ENCODE measurements around the gene MORN5. TPM values are rescaled to one million over a fixed set of nuclear protein-coding genes. Genes with fewer than 3 reads are reported as not detected.

The MORN5 gene
- total and polyA plus RNA-seq, 10 donors: 1.4 TPM; not detected in 9

DNA sequence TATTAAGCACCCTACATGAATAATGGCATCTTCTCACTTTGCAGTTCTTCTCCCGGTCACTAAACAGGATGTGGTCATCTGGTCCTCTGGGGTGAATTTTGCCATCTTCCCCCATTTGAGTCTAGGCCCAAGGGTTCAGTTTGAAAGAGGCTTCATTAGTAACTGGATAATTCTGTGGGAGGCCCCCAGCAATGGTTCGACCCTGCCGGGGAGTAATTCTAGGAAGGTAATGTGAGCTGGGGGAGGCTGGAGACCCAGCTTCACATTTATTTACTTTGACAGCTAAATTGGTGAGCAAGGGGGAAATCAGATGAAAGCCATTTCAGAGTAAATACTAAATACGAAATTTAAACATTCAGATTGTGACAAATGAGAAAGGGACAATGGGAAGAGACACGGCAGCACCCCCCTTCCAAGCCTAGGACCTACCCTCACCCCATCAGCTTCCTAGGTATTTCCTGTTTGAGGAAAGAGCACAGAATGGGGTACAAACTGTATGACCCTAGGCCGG lies 73.1 kb downstream of the MORN5 start:
- peaks cover 4 to 14% (median 9%) of the 10 kb centered on the region in 6 donors for H3K4me1 ChIP-seq
- no peaks in the 10 kb centered on the region for H3K9me3 ChIP-seq
- H3K4me3 ChIP-seq: no peak overlapping the region
- H3K36me3 ChIP-seq: no peaks in the 10 kb centered on the region
- no peak overlapping the region for H3K27ac ChIP-seq
- H3K27me3 ChIP-seq (replicated peaks in 1 of 7): peaks cover 0 to 46% (median 22%) of the 10 kb centered on the region in 7 donors
- intact Hi-C loops (cut with DNase I; ENCODE audit: low total_unique reads): no loop called here
- TF ChIP-seq POLR2A (IDR thresholded peaks at IDR 0.05) (no peak), CTCF (IDR thresholded peaks at IDR 0.05 in 8 of 11, conservative IDR thresholded peaks at IDR 0.05 in 3 of 11) (no peak), POLR2AphosphoS5 (IDR thresholded peaks at IDR 0.05) (no peak)
- DNase-seq: no peak
- WGBS, 5 donors: 71 to 86% (median 81%) methylated on average over 6 of the region's 6 CpGs

DNA sequence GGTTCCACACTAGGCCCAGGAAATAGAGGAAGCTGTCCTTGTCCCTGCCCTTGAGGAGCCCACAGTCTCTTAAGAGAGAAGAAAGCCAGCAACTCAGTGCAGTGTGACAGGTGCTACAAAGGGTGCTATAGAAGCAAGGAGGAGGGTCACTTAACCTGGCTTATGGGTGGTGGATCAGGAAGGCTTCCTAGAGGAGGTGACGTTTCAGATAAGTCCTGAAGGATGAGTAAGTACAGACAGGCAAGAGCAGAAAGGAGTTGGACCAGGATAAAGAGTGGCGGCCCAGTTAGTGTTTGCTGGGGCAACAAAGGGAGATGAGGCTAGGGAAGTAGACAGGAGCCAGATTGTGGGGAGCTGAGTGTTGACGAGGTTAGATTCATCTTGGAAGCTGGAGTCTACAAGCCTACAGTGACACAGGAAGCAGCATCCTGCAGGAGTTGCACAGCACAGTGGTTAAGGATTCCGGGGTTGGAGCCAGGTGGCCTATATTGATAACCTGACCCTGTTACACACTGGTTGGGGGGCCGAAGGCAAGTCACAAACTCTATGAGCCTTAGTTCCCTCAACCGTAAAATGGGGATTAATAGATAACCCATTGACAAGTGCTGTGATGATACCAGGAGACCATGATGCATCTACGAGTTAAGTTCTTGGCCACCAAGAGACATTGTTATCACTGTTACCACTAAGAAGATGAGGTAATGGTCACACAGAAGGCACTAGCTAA lies 74.5 kb downstream of the MORN5 start:
- 88 to 93% (median 91%) methylated on average over 7 of the region's 7 CpGs for WGBS, 5 donors
- Histone ChIP-seq H3K4me1 (peaks cover 0 to 1% (median 0%) of the 10 kb centered on the region in 6 donors), H3K36me3 (peaks cover 0 to 13% (median 3%) of the 10 kb centered on the region in 6 donors), H3K4me3 (no peak overlapping the region), H3K27me3 (replicated peaks in 1 of 7) (peaks cover 0 to 33% (median 10%) of the 10 kb centered on the region in 7 donors), H3K9me3 (no peaks in the 10 kb centered on the region), H3K27ac (no peak overlapping the region)
- TF ChIP-seq POLR2A (IDR thresholded peaks at IDR 0.05): no peak
- no peak for TF ChIP-seq CTCF (IDR thresholded peaks at IDR 0.05 in 8 of 11, conservative IDR thresholded peaks at IDR 0.05 in 3 of 11)
- TF ChIP-seq POLR2AphosphoS5 (IDR thresholded peaks at IDR 0.05): no peak
- intact Hi-C loops (cut with DNase I; ENCODE audit: low total_unique reads): no loop called here
- DNase-seq: no peak

GRCh38 chr9:122236681-122237080 lies 77.0 kb downstream of the MORN5 start:
- DNase-seq: no peak
- Histone ChIP-seq H3K4me1 (no peaks in the 10 kb centered on the region), H3K36me3 (peaks cover 0 to 38% (median 25%) of the 10 kb centered on the region in 6 donors), H3K27me3 (replicated peaks in 1 of 7) (peaks cover 0 to 8% (median 0%) of the 10 kb centered on the region in 7 donors), H3K4me3 (no peak overlapping the region), H3K27ac (no peak overlapping the region), H3K9me3 (no peaks in the 10 kb centered on the region)
- no peak for TF ChIP-seq CTCF (IDR thresholded peaks at IDR 0.05 in 8 of 11, conservative IDR thresholded peaks at IDR 0.05 in 3 of 11)
- no peak for TF ChIP-seq POLR2A (IDR thresholded peaks at IDR 0.05)
- no peak for TF ChIP-seq POLR2AphosphoS5 (IDR thresholded peaks at IDR 0.05)
- WGBS, 5 donors: 82 to 89% (median 86%) methylated on average over 10 of the region's 10 CpGs
- intact Hi-C loops (cut with DNase I; ENCODE audit: low total_unique reads): no loop called here

DNA sequence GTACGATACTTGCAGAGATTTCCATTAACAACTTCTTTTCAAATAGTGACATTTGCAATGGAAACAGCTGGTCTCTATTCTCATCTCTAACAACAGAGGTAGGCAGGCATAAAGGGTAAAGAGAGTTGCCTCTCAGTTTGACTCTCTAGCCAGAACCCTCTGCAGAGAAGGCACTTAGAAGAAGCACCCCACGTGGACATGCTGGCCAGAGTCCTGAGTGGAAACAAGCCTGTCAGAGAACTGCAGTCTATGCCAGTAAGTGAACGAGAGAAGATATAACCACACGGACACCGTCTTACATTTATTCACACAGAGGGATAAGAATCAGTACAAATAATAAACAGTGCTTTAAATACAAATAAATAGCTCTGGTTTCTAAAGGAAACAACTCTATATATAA lies 80.0 kb downstream of the MORN5 start:
- Histone ChIP-seq H3K9me3 (no peaks in the 10 kb centered on the region), H3K4me3 (no peak overlapping the region), H3K4me1 (no peaks in the 10 kb centered on the region), H3K27ac (no peak overlapping the region), H3K27me3 (replicated peaks in 1 of 7) (no peaks in the 10 kb centered on the region), H3K36me3 (peaks cover 4 to 68% (median 54%) of the 10 kb centered on the region in 6 donors)
- intact Hi-C loops (cut with DNase I; ENCODE audit: low total_unique reads): no loop called here
- no peak for TF ChIP-seq CTCF (IDR thresholded peaks at IDR 0.05 in 8 of 11, conservative IDR thresholded peaks at IDR 0.05 in 3 of 11)
- TF ChIP-seq POLR2AphosphoS5 (IDR thresholded peaks at IDR 0.05): no peak
- no peak for DNase-seq
- WGBS, 5 donors: 84 to 96% (median 90%) methylated on average over 5 of the region's 5 CpGs

All from spleen (tissue), 11 donors.